Measurements from ENCODE around the gene HRNR.
"Not testable (repeated sequence)": the region's sequence is repeated elsewhere in the genome, so short reads cannot be mapped to it uniquely, and the experiment has no call there.

Gene HRNR

GRCh38 chr1:152224093-152224492, at the start of gene HRNR:
HRNR (minus strand) TSS chr1:152224193; CDS start chr1:152223253, 940 bp downstream.
- Histone ChIP-seq H3K27me3 (ENCODE audit: insufficient read depth, low read length) (no peaks in the 10 kb centered on the region), H3K27ac (ENCODE audit: low read depth, low read length) (no peak within 1 kb of the TSS), H2AFZ (ENCODE audit: low read length, unreplicated experiment) (no peak within 1 kb of the TSS), H3K4me1 (ENCODE audit: control insufficient read depth, insufficient read depth, low read length, unreplicated experiment) (no peaks in the 10 kb centered on the region), H3K79me2 (ENCODE audit: control insufficient read depth, insufficient read depth, low read length, unreplicated experiment) (no peaks in the 10 kb centered on the region), H3K4me3 (ENCODE audit: low read depth, low read length) (no peak within 1 kb of the TSS), H3K36me3 (ENCODE audit: insufficient read depth, low read length) (no peaks in the 10 kb centered on the region)

GRCh38 chr1:152256394-152256793, 32.4 kb upstream of the HRNR start:
- not testable (repeated sequence) for H2AFZ ChIP-seq (ENCODE audit: low read length, unreplicated experiment); H3K4me3 ChIP-seq (ENCODE audit: low read depth, low read length); H3K27ac ChIP-seq (ENCODE audit: low read depth, low read length); H3K27me3 ChIP-seq (ENCODE audit: insufficient read depth, low read length); H3K4me1 ChIP-seq (ENCODE audit: control insufficient read depth, insufficient read depth, low read length, unreplicated experiment); H3K36me3 ChIP-seq (ENCODE audit: insufficient read depth, low read length); H3K79me2 ChIP-seq (ENCODE audit: control insufficient read depth, insufficient read depth, low read length, unreplicated experiment)

GRCh38 chr1:152252157-152252556, 28.2 kb upstream of the HRNR start:
- Histone ChIP-seq H3K36me3 (ENCODE audit: insufficient read depth, low read length) (no peaks in the 10 kb centered on the region), H3K27me3 (ENCODE audit: insufficient read depth, low read length) (no peaks in the 10 kb centered on the region), H3K4me1 (ENCODE audit: control insufficient read depth, insufficient read depth, low read length, unreplicated experiment) (no peaks in the 10 kb centered on the region), H3K27ac (ENCODE audit: low read depth, low read length) (no peak overlapping the region), H3K4me3 (ENCODE audit: low read depth, low read length) (no peak overlapping the region), H3K79me2 (ENCODE audit: control insufficient read depth, insufficient read depth, low read length, unreplicated experiment) (no peaks in the 10 kb centered on the region), H2AFZ (ENCODE audit: low read length, unreplicated experiment) (no peak overlapping the region)

- Histone ChIP-seq H3K27ac (ENCODE audit: low read depth, low read length) (no peak overlapping the region), H3K36me3 (ENCODE audit: insufficient read depth, low read length) (no peaks in the 10 kb centered on the region), H3K27me3 (ENCODE audit: insufficient read depth, low read length) (no peaks in the 10 kb centered on the region), H3K4me3 (ENCODE audit: low read depth, low read length) (no peak overlapping the region), H2AFZ (ENCODE audit: low read length, unreplicated experiment) (no peak overlapping the region), H3K79me2 (ENCODE audit: control insufficient read depth, insufficient read depth, low read length, unreplicated experiment) (no peaks in the 10 kb centered on the region), H3K4me1 (ENCODE audit: control insufficient read depth, insufficient read depth, low read length, unreplicated experiment) (no peaks in the 10 kb centered on the region)
These were observed 27.4 kb upstream of the HRNR start for GRCh38 chr1:152251391-152251790.

- no peak overlapping the region for H2AFZ ChIP-seq (ENCODE audit: low read length, unreplicated experiment)
- H3K4me3 ChIP-seq (ENCODE audit: low read depth, low read length) = no peak overlapping the region
- no peaks in the 10 kb centered on the region for H3K36me3 ChIP-seq (ENCODE audit: insufficient read depth, low read length)
- peaks cover 14% of the 10 kb centered on the region for H3K4me1 ChIP-seq (ENCODE audit: control insufficient read depth, insufficient read depth, low read length, unreplicated experiment)
- no peak overlapping the region for H3K27ac ChIP-seq (ENCODE audit: low read depth, low read length)
- no peaks in the 10 kb centered on the region for H3K79me2 ChIP-seq (ENCODE audit: control insufficient read depth, insufficient read depth, low read length, unreplicated experiment)
- H3K27me3 ChIP-seq (ENCODE audit: insufficient read depth, low read length) = no peaks in the 10 kb centered on the region
These were observed 23.3 kb upstream of the HRNR start for GRCh38 chr1:152247316-152247715.

- H3K79me2 ChIP-seq (ENCODE audit: control insufficient read depth, insufficient read depth, low read length, unreplicated experiment) = no peaks in the 10 kb centered on the region
- no peaks in the 10 kb centered on the region for H3K36me3 ChIP-seq (ENCODE audit: insufficient read depth, low read length)
- peaks cover 14% of the 10 kb centered on the region for H3K4me1 ChIP-seq (ENCODE audit: control insufficient read depth, insufficient read depth, low read length, unreplicated experiment)
- H3K27me3 ChIP-seq (ENCODE audit: insufficient read depth, low read length) = no peaks in the 10 kb centered on the region
- no peak overlapping the region for H3K4me3 ChIP-seq (ENCODE audit: low read depth, low read length)
- no peak overlapping the region for H2AFZ ChIP-seq (ENCODE audit: low read length, unreplicated experiment)
- no peak overlapping the region for H3K27ac ChIP-seq (ENCODE audit: low read depth, low read length)
These were observed 20.7 kb upstream of the HRNR start for GRCh38 chr1:152244576-152245273.

GRCh38 chr1:152237093-152237492, 13.1 kb upstream of the HRNR start:
- Histone ChIP-seq H2AFZ (ENCODE audit: low read length, unreplicated experiment) (no peak overlapping the region), H3K36me3 (ENCODE audit: insufficient read depth, low read length) (no peaks in the 10 kb centered on the region), H3K4me3 (ENCODE audit: low read depth, low read length) (no peak overlapping the region), H3K4me1 (ENCODE audit: control insufficient read depth, insufficient read depth, low read length, unreplicated experiment) (no peaks in the 10 kb centered on the region), H3K27me3 (ENCODE audit: insufficient read depth, low read length) (no peaks in the 10 kb centered on the region), H3K79me2 (ENCODE audit: control insufficient read depth, insufficient read depth, low read length, unreplicated experiment) (no peaks in the 10 kb centered on the region), H3K27ac (ENCODE audit: low read depth, low read length) (no peak overlapping the region)

GRCh38 chr1:152228831-152229230, 4.8 kb upstream of the HRNR start:
- Histone ChIP-seq H3K79me2 (ENCODE audit: control insufficient read depth, insufficient read depth, low read length, unreplicated experiment) (no peaks in the 10 kb centered on the region), H3K4me3 (ENCODE audit: low read depth, low read length) (no peak overlapping the region), H2AFZ (ENCODE audit: low read length, unreplicated experiment) (no peak overlapping the region), H3K36me3 (ENCODE audit: insufficient read depth, low read length) (no peaks in the 10 kb centered on the region), H3K27me3 (ENCODE audit: insufficient read depth, low read length) (no peaks in the 10 kb centered on the region), H3K27ac (ENCODE audit: low read depth, low read length) (no peak overlapping the region), H3K4me1 (ENCODE audit: control insufficient read depth, insufficient read depth, low read length, unreplicated experiment) (no peaks in the 10 kb centered on the region)

GRCh38 chr1:152227310-152227928, 3.4 kb upstream of the HRNR start:
- Histone ChIP-seq H3K27me3 (ENCODE audit: insufficient read depth, low read length) (no peaks in the 10 kb centered on the region), H3K79me2 (ENCODE audit: control insufficient read depth, insufficient read depth, low read length, unreplicated experiment) (no peaks in the 10 kb centered on the region), H3K4me1 (ENCODE audit: control insufficient read depth, insufficient read depth, low read length, unreplicated experiment) (no peaks in the 10 kb centered on the region), H3K36me3 (ENCODE audit: insufficient read depth, low read length) (no peaks in the 10 kb centered on the region), H3K4me3 (ENCODE audit: low read depth, low read length) (no peak overlapping the region), H3K27ac (ENCODE audit: low read depth, low read length) (no peak overlapping the region), H2AFZ (ENCODE audit: low read length, unreplicated experiment) (no peak overlapping the region)

GRCh38 chr1:152225678-152226077, 1.7 kb upstream of the HRNR start:
- H3K36me3 ChIP-seq (ENCODE audit: insufficient read depth, low read length) = no peaks in the 10 kb centered on the region
- H3K27ac ChIP-seq (ENCODE audit: low read depth, low read length) = no peak overlapping the region
- no peaks in the 10 kb centered on the region for H3K4me1 ChIP-seq (ENCODE audit: control insufficient read depth, insufficient read depth, low read length, unreplicated experiment)
- no peak overlapping the region for H3K4me3 ChIP-seq (ENCODE audit: low read depth, low read length)
- H3K27me3 ChIP-seq (ENCODE audit: insufficient read depth, low read length) = no peaks in the 10 kb centered on the region
- no peak overlapping the region for H2AFZ ChIP-seq (ENCODE audit: low read length, unreplicated experiment)
- H3K79me2 ChIP-seq (ENCODE audit: control insufficient read depth, insufficient read depth, low read length, unreplicated experiment) = no peaks in the 10 kb centered on the region
